Measurements from ENCODE around the gene DMD. TPM values are rescaled to one million over a fixed set of nuclear protein-coding genes. Genes with fewer than 3 reads are reported as not detected.

DMD gene
- total and polyA plus RNA-seq, 2 of the 13 experiments (the other 11 are each of a cell fraction or from before 2014, with no cell fraction given): 17.6 to 25.9 TPM

- TF ChIP-seq GPBP1L1 (CRISPR knock-in tag; IDR thresholded peaks at IDR 0.05) (no peak), TFAP4 (IDR thresholded peaks at IDR 0.05; ENCODE audit: borderline replicate concordance, low read depth) (no peak), CERS6 (CRISPR knock-in tag; IDR thresholded peaks at IDR 0.05) (no peak), THAP7 (CRISPR knock-in tag; IDR thresholded peaks at IDR 0.05) (no peak), CREB1 (IDR thresholded peaks at IDR 0.05) (no peak), CREB1 (CRISPR knock-in tag; IDR thresholded peaks at IDR 0.05) (no peak), SRF (IDR thresholded peaks at IDR 0.05; ENCODE audit: low read depth, low read length) (no peak), ZC3H13 (CRISPR knock-in tag; IDR thresholded peaks at IDR 0.05) (no peak)
Measured at GRCh38 chrX:31223817-31224216, 1987.5 kb downstream of the DMD start (continued).

GRCh38 chrX:31222946-31223345 is 1988.4 kb downstream of the DMD start:
- no peak overlapping the region for H3K9ac ChIP-seq (ENCODE audit: insufficient read depth, low read depth, low read length)
- no TSS peak for BruUV-seq (replicated peaks)
- H3K36me3 ChIP-seq (replicated peaks in 1 of 2; ENCODE audit: control insufficient read depth in 1 of 2, insufficient read depth in 2 of 2, low read length in 2 of 2): no peaks in the 10 kb centered on the region
- no peaks in the 10 kb centered on the region for H4K20me1 ChIP-seq (ENCODE audit: insufficient read depth, low read length)
- 91% methylated on average over 6 of the region's 6 CpGs for WGBS (ENCODE audit: low lambda C conversion rate)
- intact Hi-C loops (cut with micrococcal nuclease; ENCODE audit: unreplicated experiment) (loop anchor here (5.0 to 10.0 kb wide), 3 partner anchors 134 to 291 kb away; no protein-coding TSS in a partner anchor), in situ Hi-C loops (cut with HindIII; ENCODE audit: extremely low pct_ligation_motif_present, low pct_unique_long_range_greater_than_20kb) (no loop called here)
- no peak for ATAC-seq
- H3K4me1 ChIP-seq (ENCODE audit: insufficient read depth, low read length): peaks cover 43% of the 10 kb centered on the region
- no peaks in the 10 kb centered on the region for H3K9me3 ChIP-seq (ENCODE audit: low read length)
- FAIRE-seq: no peak
- no peak for DNase-seq (ENCODE audit: low spot score)
- H3K27ac ChIP-seq (ENCODE audit: extremely low read length, insufficient read depth, low read length): no peak overlapping the region
- no peak overlapping the region for H3K4me2 ChIP-seq (ENCODE audit: low read depth, low read length)
- CTCF ChIA-PET (ENCODE audit: low intra/inter-chr PET ratio, low total read pairs): no interaction called here
- no peaks in the 10 kb centered on the region for H3K27me3 ChIP-seq (ENCODE audit: control insufficient read depth in 1 of 2, insufficient read depth in 2 of 2, low read length in 2 of 2)
- H3K79me2 ChIP-seq (ENCODE audit: insufficient read depth, low read length): peaks cover 12% of the 10 kb centered on the region
- H3K4me3 ChIP-seq (replicated peaks in 1 of 3; ENCODE audit: insufficient read depth in 1 of 3, low read depth in 2 of 3, low read length in 3 of 3): no peak overlapping the region
- no peak overlapping the region for H2AFZ ChIP-seq (ENCODE audit: low read length)
- POLR2A ChIA-PET: no interaction called here
- no peak for TF ChIP-seq ZNF780A (CRISPR knock-in tag; IDR thresholded peaks at IDR 0.05)
- TF ChIP-seq SP5 (CRISPR knock-in tag; IDR thresholded peaks at IDR 0.05; ENCODE audit: borderline replicate concordance, low read depth): no peak
- no peak for TF ChIP-seq ZNF564 (CRISPR knock-in tag; IDR thresholded peaks at IDR 0.05)
- TF ChIP-seq ARHGAP35 (CRISPR knock-in tag; IDR thresholded peaks at IDR 0.05; ENCODE audit: borderline replicate concordance): no peak
- TF ChIP-seq ZNF709 (CRISPR knock-in tag; IDR thresholded peaks at IDR 0.05): no peak
- no peak for TF ChIP-seq TBL1XR1 (IDR thresholded peaks at IDR 0.05; ENCODE audit: borderline replicate concordance, low read length, partially characterized antibody)
- no peak for TF ChIP-seq THRA (CRISPR knock-in tag; IDR thresholded peaks at IDR 0.05; ENCODE audit: borderline replicate concordance)
- TF ChIP-seq ZNF710 (CRISPR knock-in tag; IDR thresholded peaks at IDR 0.05; ENCODE audit: borderline replicate concordance): no peak

Measured in HepG2 (cell line).